ENCODE data around the gene UBE2L5. TPM values are rescaled to one million over a fixed set of nuclear protein-coding genes. Genes with fewer than 3 reads are reported as not detected.

UBE2L5 gene
- not detected for total RNA-seq

GRCh38 chr13:30422054-30422839 lies at the start of gene UBE2L5:
Gene UBE2L5, plus strand, starts transcription at chr13:30422493. Its CDS starts 5,498 bp downstream, at chr13:30427991.
- in situ Hi-C loops (cut with MboI; ENCODE audit: low sequenced_read_pairs in 4 of 4), result no loop called here

GRCh38 chr13:30373727-30374126 lies 48.6 kb upstream of the UBE2L5 start:
- Histone ChIP-seq H3K4me1 (peaks cover 0 to 6% of the 10 kb centered on the region in 2 donors), H3K27ac (no peak overlapping the region), H3K4me3 (no peak overlapping the region), H3K36me3 (no peaks in the 10 kb centered on the region), H3K9me3 (no peaks in the 10 kb centered on the region), H3K27me3 (no peaks in the 10 kb centered on the region)
- in situ Hi-C loops (cut with MboI; ENCODE audit: low sequenced_read_pairs in 4 of 4), result no loop called here
- ATAC-seq (no peak), DNase-seq (no peak)
- no peak for TF ChIP-seq POLR2A (IDR thresholded peaks at IDR 0.05)
- TF ChIP-seq CTCF (IDR thresholded peaks at IDR 0.05 in 4 of 5, conservative IDR thresholded peaks at IDR 0.05 in 1 of 5), result no peak
- intact Hi-C loops (cut with DNase I; ENCODE audit: low total_unique reads), result no loop called here

More at GRCh38 chr13:30422054-30422839, at the start of gene UBE2L5:
- TF ChIP-seq POLR2A (IDR thresholded peaks at IDR 0.05) (peak; percentile 70 to 77), CTCF (IDR thresholded peaks at IDR 0.05 in 4 of 5, conservative IDR thresholded peaks at IDR 0.05 in 1 of 5) (no peak)
- Histone ChIP-seq H3K27me3 (no peaks in the 10 kb centered on the region), H3K4me1 (peaks cover 9 to 10% of the 10 kb centered on the region in 2 donors), H3K36me3 (no peaks in the 10 kb centered on the region), H3K4me3 (peak within 1 kb of the TSS; percentile 64 to 95 (median 77)), H3K9me3 (no peaks in the 10 kb centered on the region), H3K27ac (peak within 1 kb of the TSS; percentile 95 to 99 (median 98))
- peak; percentile 65 to 76 for DNase-seq
- intact Hi-C loops (cut with DNase I; ENCODE audit: low total_unique reads), result loop anchor here (1.0 to 5.0 kb wide), 6 partner anchors 23 to 380 kb away; partner anchors contain the start of gene USPL1
- peak; percentile 64 to 69 for ATAC-seq

GRCh38 chr13:30375265-30375835 lies 46.9 kb upstream of the UBE2L5 start:
- DNase-seq (no peak), ATAC-seq (no peak)
- H3K9me3 ChIP-seq, result no peaks in the 10 kb centered on the region
- in situ Hi-C loops (cut with MboI; ENCODE audit: low sequenced_read_pairs in 4 of 4), result no loop called here
- H3K27ac ChIP-seq, result no peak overlapping the region
- TF ChIP-seq CTCF (IDR thresholded peaks at IDR 0.05 in 4 of 5, conservative IDR thresholded peaks at IDR 0.05 in 1 of 5), result no peak
- no peak for TF ChIP-seq POLR2A (IDR thresholded peaks at IDR 0.05)
- H3K4me3 ChIP-seq, result no peak overlapping the region
- H3K36me3 ChIP-seq, result no peaks in the 10 kb centered on the region
- intact Hi-C loops (cut with DNase I; ENCODE audit: low total_unique reads), result no loop called here
- peaks cover 0 to 6% of the 10 kb centered on the region in 2 donors for H3K4me1 ChIP-seq
- H3K27me3 ChIP-seq, result no peaks in the 10 kb centered on the region

- H3K36me3 ChIP-seq, result no peaks in the 10 kb centered on the region
- intact Hi-C loops (cut with DNase I; ENCODE audit: low total_unique reads) (no loop called here), in situ Hi-C loops (cut with MboI; ENCODE audit: low sequenced_read_pairs in 4 of 4) (no loop called here)
- H3K4me3 ChIP-seq, result no peak overlapping the region
- ATAC-seq, result peak in 1 of 2 donors; percentile 24
- TF ChIP-seq CTCF (IDR thresholded peaks at IDR 0.05 in 4 of 5, conservative IDR thresholded peaks at IDR 0.05 in 1 of 5), result no peak
- no peak for TF ChIP-seq POLR2A (IDR thresholded peaks at IDR 0.05)
- H3K27me3 ChIP-seq, result no peaks in the 10 kb centered on the region
- no peak overlapping the region for H3K27ac ChIP-seq
- no peaks in the 10 kb centered on the region for H3K9me3 ChIP-seq
- peaks cover 0 to 6% of the 10 kb centered on the region in 2 donors for H3K4me1 ChIP-seq
- no peak for DNase-seq
Measured at GRCh38 chr13:30376426-30377311, 45.6 kb upstream of the UBE2L5 start.

All from gastrocnemius medialis (tissue), 4 donors.